Measurements from ENCODE around the gene FGF4. TPM values are rescaled to one million over a fixed set of nuclear protein-coding genes. Genes with fewer than 3 reads are reported as not detected.

Gene FGF4
- polyA plus RNA-seq, 1 experiment, result not detected

GRCh38 chr11:69797737-69798528 lies 22.8 kb upstream of the FGF4 start:
- H3K27me3 ChIP-seq (ENCODE audit: control insufficient read depth, insufficient read depth, low read length), result no peaks in the 10 kb centered on the region
- no peak for DNase-seq (ENCODE audit: low read depth)
- no peak overlapping the region for H3K4me3 ChIP-seq (ENCODE audit: low read depth, low read length)
- H3K36me3 ChIP-seq (ENCODE audit: control insufficient read depth, insufficient read depth, low read length), result no peaks in the 10 kb centered on the region
- TF ChIP-seq CTCF (IDR thresholded peaks at IDR 0.05; ENCODE audit: insufficient read depth, low read depth, low read length), result no peak
- POLR2A ChIA-PET, result no interaction called here
- CTCF ChIA-PET, result interaction anchor here (0.6 to 2.0 kb wide), 7 partner anchors 14 to 111 kb away, joined by 3 to 7 read pairs (median 5); no protein-coding TSS in a partner anchor

GRCh38 chr11:69797156-69797555 lies 22.0 kb upstream of the FGF4 start:
- no peaks in the 10 kb centered on the region for H3K36me3 ChIP-seq (ENCODE audit: control insufficient read depth, insufficient read depth, low read length)
- TF ChIP-seq CTCF (IDR thresholded peaks at IDR 0.05; ENCODE audit: insufficient read depth, low read depth, low read length), result no peak
- no peak for DNase-seq (ENCODE audit: low read depth)
- ChIA-PET CTCF (interaction anchor here (1.1 to 1.7 kb wide), 4 partner anchors 15 to 111 kb away, joined by 3 to 5 read pairs (median 4); no protein-coding TSS in a partner anchor), POLR2A (no interaction called here)
- H3K4me3 ChIP-seq (ENCODE audit: low read depth, low read length), result no peak overlapping the region
- no peaks in the 10 kb centered on the region for H3K27me3 ChIP-seq (ENCODE audit: control insufficient read depth, insufficient read depth, low read length)

GRCh38 chr11:69796063-69796462 lies 20.9 kb upstream of the FGF4 start:
- no peak for DNase-seq (ENCODE audit: low read depth)
- H3K4me3 ChIP-seq (ENCODE audit: low read depth, low read length), result no peak overlapping the region
- no peak for TF ChIP-seq CTCF (IDR thresholded peaks at IDR 0.05; ENCODE audit: insufficient read depth, low read depth, low read length)
- CTCF ChIA-PET, result interaction anchor here (0.8 to 1.3 kb wide), 2 partner anchors 75 to 78 kb away, joined by 3 to 5 read pairs; no protein-coding TSS in a partner anchor
- no peaks in the 10 kb centered on the region for H3K27me3 ChIP-seq (ENCODE audit: control insufficient read depth, insufficient read depth, low read length)
- POLR2A ChIA-PET, result no interaction called here
- H3K36me3 ChIP-seq (ENCODE audit: control insufficient read depth, insufficient read depth, low read length), result no peaks in the 10 kb centered on the region

- Histone ChIP-seq H3K27me3 (ENCODE audit: control insufficient read depth, insufficient read depth, low read length) (peaks cover 2% of the 10 kb centered on the region), H3K36me3 (ENCODE audit: control insufficient read depth, insufficient read depth, low read length) (no peaks in the 10 kb centered on the region), H3K4me3 (ENCODE audit: low read depth, low read length) (no peak overlapping the region)
- no peak for TF ChIP-seq CTCF (IDR thresholded peaks at IDR 0.05; ENCODE audit: insufficient read depth, low read depth, low read length)
- ChIA-PET CTCF (interaction anchor here (0.7 to 0.9 kb wide), 2 partner anchors 8 to 10 kb away, joined by 3 to 5 read pairs; no protein-coding TSS in a partner anchor), POLR2A (no interaction called here)
- peak; percentile 47 for DNase-seq (ENCODE audit: low read depth)
Measured at GRCh38 chr11:69791276-69792180, 16.4 kb upstream of the FGF4 start.

- Histone ChIP-seq H3K36me3 (ENCODE audit: control insufficient read depth, insufficient read depth, low read length) (no peaks in the 10 kb centered on the region), H3K4me3 (ENCODE audit: low read depth, low read length) (no peak overlapping the region), H3K27me3 (ENCODE audit: control insufficient read depth, insufficient read depth, low read length) (peaks cover 5% of the 10 kb centered on the region)
- ChIA-PET POLR2A (no interaction called here), CTCF (interaction anchor here (1.2 kb wide), 1 partner anchor 38 kb away, joined by 3 read pairs; no protein-coding TSS in a partner anchor)
- no peak for DNase-seq (ENCODE audit: low read depth)
- TF ChIP-seq CTCF (IDR thresholded peaks at IDR 0.05; ENCODE audit: insufficient read depth, low read depth, low read length), result no peak
Measured at GRCh38 chr11:69788956-69789355, 13.8 kb upstream of the FGF4 start.
